H1 (cell line): Measurements from ENCODE around the gene REC8. TPM values are rescaled to one million over a fixed set of nuclear protein-coding genes. Genes with fewer than 3 reads are reported as not detected.

Experiments
- CHD7 ChIP-seq: fragments of 300-600 bp; sonication (generic); IDR thresholded peaks from 2 replicates; pipeline ENCODE4 v1.7.1; 2012; ENCODE audit warnings: low read length, moderate library complexity, mild to moderate bottlenecking, inconsistent platforms; ENCODE audit not compliant: insufficient replicate concordance
- E2F6 ChIP-seq: IDR thresholded peaks from 2 replicates; pipeline ENCODE4 v1.6.1; 2012; ENCODE audit warnings: inconsistent platforms
- FOSL1 ChIP-seq: IDR thresholded peaks from 2 replicates; pipeline ENCODE4 v1.6.1; 2011; ENCODE audit warnings: mild to moderate bottlenecking, low read depth, low read length, moderate library complexity; ENCODE audit not compliant: insufficient read depth
- JUND ChIP-seq: IDR thresholded peaks from 2 replicates; pipeline ENCODE4 v1.6.1; 2011; ENCODE audit warnings: mild to moderate bottlenecking, improper control_type of control experiment, low read length
- NRF1 ChIP-seq: IDR thresholded peaks from 2 replicates; pipeline ENCODE4 v1.6.1; 2011; ENCODE audit warnings: mild to moderate bottlenecking, low read depth, low read length, improper control_type of control experiment
- TEAD4 ChIP-seq: IDR thresholded peaks from 2 replicates; pipeline ENCODE4 v1.6.1; 2012; ENCODE audit warnings: low read depth, low read length, inconsistent platforms, mixed read lengths
- polyA plus RNA-seq, 7 experiments: library from polyadenylated mRNA; depleted of rRNA in 3 of 7; stranded (reverse) in 5 of 7; unstranded in 2 of 7; fragments of >200 nt in 5 of 7; fragments of 200-250 nt in 2 of 7; gene quantifications; 1 replicate in 5 of 7; 2 replicates in 1 of 7; 4 replicates in 1 of 7; pipeline versions ENCODE4 v1.2.1 to v1.2.3, GENCODE V29; 2011 to 2013; ENCODE audit warnings: missing spikeins in 2 of 7, mixed read lengths in 2 of 7
- total RNA-seq: library from RNA; stranded (reverse); fragmentation: NEBNext Ultra II Directional; extraction: Animal tissue kit (Norgen Biotek cat#: 25700); gene quantifications from 2 replicates; pipeline ENCODE4 v1.2.1, GENCODE V29; 2021

REC8 gene
- total and polyA plus RNA-seq, 2 of the 8 experiments (the other 6 are each of a cell fraction or from before 2014, with no cell fraction given) = 9.8 to 28.5 TPM

GRCh38 chr14:24141097-24141880 lies 30.6 kb upstream of the REC8 start, which contains the start of gene EMC9 (continued):
- no peak for TF ChIP-seq CHD7
- no peak for TF ChIP-seq JUND
- TF ChIP-seq TEAD4 = no peak
- TF ChIP-seq E2F6 = 0 out of 2 replicates have a peak, but pooled peaks have one; percentile 41
- TF ChIP-seq FOSL1 = no peak
- peak; percentile 36; the same call in 1 of the 2 replicates for TF ChIP-seq NRF1
